Astrocyte of the spinal cord (primary cell): ENCODE data around the gene INPP1.

Experiments used
- DNase-seq: peaks from one replicate; pipeline ENCODE4 v3.0.0; 2011; ENCODE audit warnings: low read depth, low spot score
- H3K4me3 ChIP-seq: 2 replicates; pipeline ENCODE4 v1.5.1; 2011; ENCODE audit warnings: low read depth, mild to moderate bottlenecking, low read length, moderate library complexity
- CTCF ChIP-seq: IDR thresholded peaks from 2 replicates; pipeline ENCODE4 v1.5.1; 2012; ENCODE audit warnings: low read depth, mild to moderate bottlenecking, low read length, inconsistent platforms
- in situ Hi-C: cut with HindIII; loops from 2 replicates; pipeline ENCODE4 v1.10.0; 2017; ENCODE audit warnings: low sequenced_read_pairs

INPP1 gene

GRCh38 chr2:190410166-190410565, 66.8 kb downstream of the INPP1 start:
- H3K4me3 ChIP-seq = no peak overlapping the region
- DNase-seq = no peak
- TF ChIP-seq CTCF = no peak
- in situ Hi-C loops = no loop called here

- in situ Hi-C loops = no loop called here
- no peak for TF ChIP-seq CTCF
These were observed 69.6 kb downstream of the INPP1 start for GRCh38 chr2:190412966-190413365.

GRCh38 chr2:190413421-190413820, 70.0 kb downstream of the INPP1 start:
- H3K4me3 ChIP-seq = no peak overlapping the region
- no peak for TF ChIP-seq CTCF
- DNase-seq = no peak
- in situ Hi-C loops = no loop called here

More at GRCh38 chr2:190412966-190413365, 69.6 kb downstream of the INPP1 start:
- no peak for DNase-seq
- H3K4me3 ChIP-seq = no peak overlapping the region

GRCh38 chr2:190415251-190415650, 71.9 kb downstream of the INPP1 start:
- in situ Hi-C loops = no loop called here
- no peak for TF ChIP-seq CTCF
- no peak for DNase-seq
- H3K4me3 ChIP-seq = no peak overlapping the region

GRCh38 chr2:190415794-190416775, 72.7 kb downstream of the INPP1 start:
- in situ Hi-C loops = no loop called here
- no peak overlapping the region for H3K4me3 ChIP-seq
- DNase-seq = no peak
- no peak for TF ChIP-seq CTCF

GRCh38 chr2:190417045-190417842, 73.9 kb downstream of the INPP1 start:
- no peak overlapping the region for H3K4me3 ChIP-seq
- no peak for DNase-seq
- no peak for TF ChIP-seq CTCF
- in situ Hi-C loops = no loop called here
